Mesodermal cell (in vitro differentiated cells): Measurements from ENCODE around the gene ATP8A1.
A peak's percentile ranks its signal among the peaks of the same experiment; 100 is the strongest.
"Not testable (repeated sequence)": the region's sequence is repeated elsewhere in the genome, so short reads cannot be mapped to it uniquely, and the experiment has no call there.

Source experiments
- H3K27ac ChIP-seq: 2 replicates; pipeline ENCODE4 v1.7.0; 2013; ENCODE audit warnings: mild to moderate bottlenecking, low read depth, low read length, moderate library complexity; ENCODE audit not compliant: severe bottlenecking
- H3K36me3 ChIP-seq: 2 replicates; pipeline ENCODE4 v1.7.1; 2013; ENCODE audit warnings: mild to moderate bottlenecking, low read length, moderate library complexity; ENCODE audit not compliant: control insufficient read depth, insufficient read depth
- H3K4me1 ChIP-seq: one replicate; pipeline ENCODE4 v1.7.1; 2013; ENCODE audit warnings: mild to moderate bottlenecking, low read length; ENCODE audit not compliant: insufficient read depth, control insufficient read depth, poor library complexity, severe bottlenecking
- H3K4me3 ChIP-seq: 2 replicates; pipeline ENCODE4 v1.7.0; 2013; ENCODE audit warnings: low read length, control low read depth, mild to moderate bottlenecking; ENCODE audit not compliant: insufficient read depth, poor library complexity, severe bottlenecking; ENCODE audit errors: extremely low read depth
- H3K9me3 ChIP-seq: 2 replicates; pipeline ENCODE4 v1.7.1; 2013; ENCODE audit warnings: mild to moderate bottlenecking, low read length, moderate library complexity; ENCODE audit not compliant: control insufficient read depth
- WGBS, 2 experiments: methylation state at CpG; one replicate each; pipeline ENCODE4 v1.1.5; 2013; ENCODE audit warnings: missing lambda C conversion rate in 2 of 2; ENCODE audit not compliant: insufficient coverage in 2 of 2; 5-methylcytosine and 5-hydroxymethylcytosine counted together

Gene ATP8A1

GRCh38 chr4:42486156-42486555 is 170.7 kb downstream of the ATP8A1 start:
- not testable (repeated sequence) for H3K4me1 ChIP-seq, H3K27ac ChIP-seq, H3K9me3 ChIP-seq, H3K4me3 ChIP-seq, H3K36me3 ChIP-seq
- 88 to 93% methylated on average over 2 to 3 of the region's 6 CpGs for WGBS, 2 experiments

- no peak overlapping the region for H3K4me3 ChIP-seq
- H3K36me3 ChIP-seq = no peaks in the 10 kb centered on the region
- H3K4me1 ChIP-seq = no peaks in the 10 kb centered on the region
- no peaks in the 10 kb centered on the region for H3K9me3 ChIP-seq
- H3K27ac ChIP-seq = no peak overlapping the region
- WGBS, 2 experiments = 36% methylated on average over 3 of the region's 4 CpGs; no CpG with 5 or more reads in 1 of the 2 experiments
Observed at GRCh38 chr4:42484630-42485029, 172.3 kb downstream of the ATP8A1 start.

GRCh38 chr4:42483426-42484379 is 173.2 kb downstream of the ATP8A1 start:
- no peaks in the 10 kb centered on the region for H3K4me1 ChIP-seq
- H3K27ac ChIP-seq = no peak overlapping the region
- H3K4me3 ChIP-seq = no peak overlapping the region
- no peaks in the 10 kb centered on the region for H3K36me3 ChIP-seq
- no peaks in the 10 kb centered on the region for H3K9me3 ChIP-seq
- 87 to 93% methylated on average over 5 to 6 of the region's 9 CpGs for WGBS, 2 experiments

- Histone ChIP-seq H3K36me3 (no peaks in the 10 kb centered on the region), H3K4me3 (no peak overlapping the region), H3K4me1 (no peaks in the 10 kb centered on the region), H3K9me3 (no peaks in the 10 kb centered on the region), H3K27ac (peak overlapping the region; percentile 67)
- WGBS, 2 experiments = 91 to 96% methylated on average over 3 to 4 of the region's 5 CpGs
Observed at GRCh38 chr4:42482516-42483327, 174.2 kb downstream of the ATP8A1 start.

- H3K4me3 ChIP-seq = no peak overlapping the region
Observed at GRCh38 chr4:42480717-42481116, 176.2 kb downstream of the ATP8A1 start.

GRCh38 chr4:42480281-42480680 is 176.6 kb downstream of the ATP8A1 start:
- WGBS, 2 experiments = no CpG with 5 or more reads among the region's 1 CpG
- no peak overlapping the region for H3K27ac ChIP-seq

More at GRCh38 chr4:42480717-42481116, 176.2 kb downstream of the ATP8A1 start:
- Histone ChIP-seq H3K36me3 (no peaks in the 10 kb centered on the region), H3K4me1 (no peaks in the 10 kb centered on the region), H3K27ac (no peak overlapping the region), H3K9me3 (no peaks in the 10 kb centered on the region)
- WGBS, 2 experiments = no CpG with 5 or more reads among the region's 1 CpG

GRCh38 chr4:42478946-42479345 is 178.0 kb downstream of the ATP8A1 start:
- Histone ChIP-seq H3K9me3 (no peaks in the 10 kb centered on the region), H3K4me1 (no peaks in the 10 kb centered on the region), H3K4me3 (no peak overlapping the region), H3K36me3 (no peaks in the 10 kb centered on the region), H3K27ac (no peak overlapping the region)

More at GRCh38 chr4:42480281-42480680, 176.6 kb downstream of the ATP8A1 start:
- Histone ChIP-seq H3K9me3 (no peaks in the 10 kb centered on the region), H3K4me3 (no peak overlapping the region), H3K4me1 (no peaks in the 10 kb centered on the region), H3K36me3 (no peaks in the 10 kb centered on the region)

GRCh38 chr4:42478509-42478908 is 178.4 kb downstream of the ATP8A1 start:
- no peaks in the 10 kb centered on the region for H3K4me1 ChIP-seq
- H3K36me3 ChIP-seq = no peaks in the 10 kb centered on the region
- H3K27ac ChIP-seq = no peak overlapping the region
- no peaks in the 10 kb centered on the region for H3K9me3 ChIP-seq
- WGBS, 2 experiments = no CpG with 5 or more reads among the region's 2 CpGs
- no peak overlapping the region for H3K4me3 ChIP-seq

- Histone ChIP-seq H3K4me3 (no peak overlapping the region), H3K9me3 (no peaks in the 10 kb centered on the region), H3K4me1 (no peaks in the 10 kb centered on the region), H3K27ac (no peak overlapping the region), H3K36me3 (no peaks in the 10 kb centered on the region)
- WGBS, 2 experiments = 77 to 79% methylated on average over 3 of the region's 3 CpGs
Observed at GRCh38 chr4:42474406-42474805, 182.5 kb downstream of the ATP8A1 start.

GRCh38 chr4:42473071-42473684 is 183.7 kb downstream of the ATP8A1 start:
- Histone ChIP-seq H3K4me3 (no peak overlapping the region), H3K27ac (no peak overlapping the region), H3K9me3 (no peaks in the 10 kb centered on the region), H3K4me1 (no peaks in the 10 kb centered on the region), H3K36me3 (no peaks in the 10 kb centered on the region)
- 94 to 100% methylated on average over 1 to 2 of the region's 3 CpGs for WGBS, 2 experiments
